Psoas muscle (tissue), 8 donors: ENCODE measurements around the gene CDK7. TPM values are rescaled to one million over a fixed set of nuclear protein-coding genes. Genes with fewer than 3 reads are reported as not detected.

Experiments used
- ATAC-seq, 4 donors: fragments of 200-7000 bp; cut with Tn5 transposase; one replicate each; pipeline ENCODE4 v1.9.1; 2020; ENCODE audit warnings: moderate library complexity in 3 of 4, mild to moderate bottlenecking in 2 of 4
- DNase-seq, 2 donors: peaks; one replicate each; pipeline ENCODE4 v3.0.0-alpha.2; 2020
- H3K27ac ChIP-seq: fragments of 200-600 bp; one replicate; pipeline ENCODE4 v1.8.0; 2022
- H3K27me3 ChIP-seq, 3 donors: fragments of 200-600 bp in 1 of 3; one replicate each; pipeline versions ENCODE4 v1.6.1 to v1.8.0; 2013 to 2022; ENCODE audit warnings: low read length in 2 of 3, mild to moderate bottlenecking in 2 of 3, moderate library complexity in 1 of 3; ENCODE audit not compliant: insufficient read depth in 3 of 3
- H3K36me3 ChIP-seq, 2 donors: fragments of 200-600 bp in 1 of 2; one replicate each; pipeline versions ENCODE4 v1.6.1 to v1.8.0; 2013 to 2022; ENCODE audit warnings: low read depth in 1 of 2, mild to moderate bottlenecking in 1 of 2, moderate library complexity in 1 of 2; ENCODE audit not compliant: insufficient read depth in 1 of 2
- H3K4me1 ChIP-seq: fragments of 200-600 bp; one replicate; pipeline ENCODE4 v1.8.0; 2022
- H3K4me3 ChIP-seq: fragments of 200-600 bp; one replicate; pipeline ENCODE4 v1.8.0; 2022; ENCODE audit warnings: mild to moderate bottlenecking
- H3K9me3 ChIP-seq: fragments of 200-600 bp; one replicate; pipeline ENCODE4 v1.8.0; 2022
- CTCF ChIP-seq: fragments of 200-600 bp; IDR thresholded peaks from one replicate; pipeline ENCODE4 v1.8.0; 2022; ENCODE audit warnings: antibody characterized with exemption
- WGBS, 3 donors: extraction: QIAGEN DNeasy Blood & Tissue Kit; methylation state at CpG; one replicate each; pipeline versions ENCODE4 v1.1.6 to v1.1.7; 2013; 5-methylcytosine and 5-hydroxymethylcytosine counted together
- intact Hi-C, 2 donors: fragments of 100-400 bp; cut with DNase I; formaldehyde crosslinking; loops; one replicate each; pipeline versions ENCODE4 v1.11.0 to v1.14.2; 2022
- polyA plus RNA-seq, 3 donors: library from polyadenylated mRNA; stranded (reverse); fragments of 200-250 nt; gene quantifications; one replicate each; pipeline ENCODE4 v1.2.3, GENCODE V29; 2013
- total RNA-seq, 4 donors: library from RNA; stranded (reverse); fragmentation: NEBNext Ultra II Directional in 2 of 4; extraction: Animal tissue kit (Norgen Biotek cat#: 25700) in 2 of 4; gene quantifications; one replicate each; pipeline versions ENCODE4 v1.2.1 to v1.2.4, GENCODE V29; 2021 to 2023
- donor health status: healthy with polysubstance abuse.
- donor health status: DM: no; HTN: no; CAD: no; lungs with moderate emphysema.
- donor health status: Bipolar disorder and iron deficiency.
- donor health status: healthy.
- donor health status: DM: yes; HTN: yes; CAD: no.
- donor health status: DM: no; HTN: no; CAD: no.
- donor health status: DM: no; HTN: no; CAD: no.
- donor health status: DM: yes; HTN: yes; CAD: no.

Gene CDK7
- total and polyA plus RNA-seq, 7 donors: 19.0 to 66.9 (median 33.4) TPM

DNA sequence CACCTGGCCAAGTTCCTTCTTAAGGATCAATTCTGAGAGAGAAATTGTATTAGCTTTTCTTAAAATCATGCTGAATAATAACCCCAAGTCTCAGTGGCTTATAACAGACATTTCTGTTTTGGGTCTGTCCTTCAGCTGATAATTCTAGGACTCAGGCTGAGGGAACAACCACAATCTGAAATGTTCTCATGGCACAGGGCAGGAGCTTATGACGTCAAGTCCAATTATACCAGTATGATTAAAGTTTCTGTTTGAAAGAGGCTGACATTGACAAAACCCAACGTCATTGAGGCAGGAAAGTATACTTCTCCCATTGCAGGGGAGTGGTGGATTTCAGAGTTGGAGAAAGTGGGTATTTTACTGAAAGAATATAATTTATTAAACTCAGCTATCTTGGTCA, 23.5 kb upstream of the CDK7 start:
- WGBS, 3 donors: 87 to 93% (median 92%) methylated on average over 2 of the region's 2 CpGs
- Histone ChIP-seq H3K4me3 (no peak overlapping the region), H3K36me3 (no peaks in the 10 kb centered on the region), H3K9me3 (no peaks in the 10 kb centered on the region), H3K4me1 (no peaks in the 10 kb centered on the region), H3K27me3 (no peaks in the 10 kb centered on the region), H3K27ac (no peak overlapping the region)
- ATAC-seq (no peak), DNase-seq (no peak)
- TF ChIP-seq CTCF: no peak
- intact Hi-C loops: no loop called here

DNA sequence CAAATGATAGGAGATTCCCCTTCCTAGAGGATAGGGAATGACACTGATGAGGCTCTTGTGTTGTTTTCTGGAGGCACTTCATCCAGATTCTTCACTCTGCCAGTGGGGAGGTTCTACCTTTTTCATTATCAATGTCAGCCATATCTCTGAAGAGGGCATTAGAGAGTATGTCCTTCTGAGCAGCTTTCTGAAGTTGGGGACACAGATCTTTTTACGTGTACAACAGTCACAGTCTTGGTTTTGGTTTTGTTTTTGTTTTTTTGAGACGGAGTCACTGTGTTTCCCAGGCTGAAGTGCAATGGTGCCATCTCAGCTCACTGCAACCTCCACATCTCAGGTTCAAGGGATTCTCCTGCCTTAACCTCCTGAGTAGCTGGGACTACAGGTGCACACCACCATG, 22.7 kb upstream of the CDK7 start:
- H3K4me3 ChIP-seq: no peak overlapping the region
- WGBS, 3 donors: 77 to 91% (median 91%) methylated on average over 2 of the region's 2 CpGs
- no peak overlapping the region for H3K27ac ChIP-seq
- H3K9me3 ChIP-seq: no peaks in the 10 kb centered on the region
- no peak for TF ChIP-seq CTCF
- no peaks in the 10 kb centered on the region for H3K27me3 ChIP-seq
- DNase-seq (no peak), ATAC-seq (no peak)
- peaks cover 2% of the 10 kb centered on the region for H3K4me1 ChIP-seq
- intact Hi-C loops: no loop called here
- no peaks in the 10 kb centered on the region for H3K36me3 ChIP-seq

- no peaks in the 10 kb centered on the region for H3K36me3 ChIP-seq
- ATAC-seq (no peak), DNase-seq (no peak)
- WGBS, 3 donors: 81 to 89% (median 83%) methylated on average over 4 of the region's 4 CpGs
- no peak for TF ChIP-seq CTCF
- peaks cover 7% of the 10 kb centered on the region for H3K4me1 ChIP-seq
- no peak overlapping the region for H3K4me3 ChIP-seq
- intact Hi-C loops: no loop called here
- H3K27ac ChIP-seq: no peak overlapping the region
- H3K27me3 ChIP-seq: no peaks in the 10 kb centered on the region
- H3K9me3 ChIP-seq: no peaks in the 10 kb centered on the region
Measured at GRCh38 chr5:69213513-69214215, 21.0 kb upstream of the CDK7 start.

- intact Hi-C loops: loop anchor here in 1 of 2 donors (2.0 kb wide), 1 partner anchor 28 kb away; the partner anchor contains the start of gene CENPH
- no peak for DNase-seq
- Histone ChIP-seq H3K27ac (peak overlapping the region; percentile 91), H3K9me3 (no peaks in the 10 kb centered on the region), H3K27me3 (no peaks in the 10 kb centered on the region), H3K4me3 (peak overlapping the region; percentile 92), H3K36me3 (peaks cover 0 to 2% of the 10 kb centered on the region in 2 donors), H3K4me1 (peaks cover 14% of the 10 kb centered on the region)
- WGBS, 3 donors: 57 to 59% (median 59%) methylated on average over 6 of the region's 6 CpGs
- no peak for TF ChIP-seq CTCF
- no peak for ATAC-seq
Measured at GRCh38 chr5:69217151-69217511, 17.6 kb upstream of the CDK7 start.
